ENCODE measurements around the gene SEC14L1.
A peak's percentile ranks its signal among the peaks of the same experiment; 100 is the strongest.
"Not testable (repeated sequence)": the region's sequence is repeated elsewhere in the genome, so short reads cannot be mapped to it uniquely, and the experiment has no call there.

The SEC14L1 gene

GRCh38 chr17:77116371-77116860, 24.4 kb upstream of the SEC14L1 start:
- no peak for DNase-seq (ENCODE audit: low read depth, low spot score)

GRCh38 chr17:77117415-77117814, 23.4 kb upstream of the SEC14L1 start:
- DNase-seq (ENCODE audit: low read depth, low spot score): no peak

- DNase-seq (ENCODE audit: low read depth, low spot score): no peak
Observed at GRCh38 chr17:77118251-77118928, 22.4 kb upstream of the SEC14L1 start.

- peak; percentile 18 for DNase-seq (ENCODE audit: low read depth, low spot score)
Observed at GRCh38 chr17:77119668-77120301, 21.0 kb upstream of the SEC14L1 start.

- DNase-seq (ENCODE audit: low read depth, low spot score): no peak
Observed at GRCh38 chr17:77120868-77121267, 19.9 kb upstream of the SEC14L1 start.

GRCh38 chr17:77124192-77124889, 16.4 kb upstream of the SEC14L1 start:
- DNase-seq (ENCODE audit: low read depth, low spot score): peak; percentile 57

- no peak for DNase-seq (ENCODE audit: low read depth, low spot score)
Observed at GRCh38 chr17:77125432-77125901, 15.3 kb upstream of the SEC14L1 start.

- DNase-seq (ENCODE audit: low read depth, low spot score): no peak
Observed at GRCh38 chr17:77126519-77126918, 14.2 kb upstream of the SEC14L1 start.

- no peak for DNase-seq (ENCODE audit: low read depth, low spot score)
Observed at GRCh38 chr17:77127735-77128361, 12.9 kb upstream of the SEC14L1 start.

GRCh38 chr17:77128896-77129567, 11.7 kb upstream of the SEC14L1 start:
- no peak for DNase-seq (ENCODE audit: low read depth, low spot score)

- DNase-seq (ENCODE audit: low read depth, low spot score): peak; percentile 60
Observed at GRCh38 chr17:77129568-77130301, 11.0 kb upstream of the SEC14L1 start.

GRCh38 chr17:77130525-77130924, 10.2 kb upstream of the SEC14L1 start:
- DNase-seq (ENCODE audit: low read depth, low spot score): no peak

GRCh38 chr17:77131904-77132303, 8.9 kb upstream of the SEC14L1 start:
- DNase-seq (ENCODE audit: low read depth, low spot score): no peak

GRCh38 chr17:77132411-77133086, 8.2 kb upstream of the SEC14L1 start:
- DNase-seq (ENCODE audit: low read depth, low spot score): no peak

- no peak for DNase-seq (ENCODE audit: low read depth, low spot score)
Observed at GRCh38 chr17:77133087-77133638, 7.6 kb upstream of the SEC14L1 start.

GRCh38 chr17:77136420-77136767, 4.4 kb upstream of the SEC14L1 start:
- no peak for DNase-seq (ENCODE audit: low read depth, low spot score)

- DNase-seq (ENCODE audit: low read depth, low spot score): no peak
Observed at GRCh38 chr17:77137111-77137510, 3.7 kb upstream of the SEC14L1 start.

GRCh38 chr17:77137886-77138285, 2.9 kb upstream of the SEC14L1 start:
- DNase-seq (ENCODE audit: low read depth, low spot score): not testable (repeated sequence)

GRCh38 chr17:77140166-77140877, 447 bp upstream of the SEC14L1 start:
- peak; percentile 99 for DNase-seq (ENCODE audit: low read depth, low spot score)

Data from ELF-1 (cell line).